GM12878 (cell line): ENCODE results near the gene KRTAP4-8. TPM values are rescaled to one million over a fixed set of nuclear protein-coding genes. Genes with fewer than 3 reads are reported as not detected.

Source experiments
- ATAC-seq: fragments of 200-7000 bp; cut with Tn5 transposase; 3 replicates; pipeline ENCODE4 v1.9.1; 2020; ENCODE audit warnings: mild to moderate bottlenecking, moderate library complexity
- Bru-seq: library from RNA; stranded (reverse); fragments of 400-500 nt; gene quantifications from one replicate; lab custom pipeline; 2021; lab: Mats Ljungman, UMichigan
- BruChase-seq, 2 experiments: library from RNA; stranded (reverse); fragments of 400-500 nt; gene quantifications; one replicate each; lab custom pipeline; 2021; lab: Mats Ljungman, UMichigan
- BruUV-seq: library from RNA; stranded (reverse); fragments of 400-500 nt; replicated peaks from 2 replicates; lab custom pipeline; 2021; lab: Mats Ljungman, UMichigan
- CTCF ChIA-PET: fragments of 300-600 bp; sonication (Branson Sonifier 250); formaldehyde crosslinking; extraction: SDS; loops from one replicate; lab custom pipeline; 2021; ENCODE audit warnings: inconsistent platforms; lab: Yijun Ruan, JAX
- POLR2A ChIA-PET: fragments of 350-600 bp; formaldehyde crosslinking; extraction: SDS; loops from one replicate; lab custom pipeline; 2021; ENCODE audit warnings: inconsistent platforms; lab: Charles Lee
- RAD21 ChIA-PET: fragments of 300-600 bp; sonication (Branson Sonifier 250); formaldehyde crosslinking; loops from one replicate; lab custom pipeline; 2023; ENCODE audit warnings: antibody characterized with exemption; ENCODE audit not compliant: unreplicated experiment; lab: Charles Lee
- SMC1A ChIA-PET: fragments of 300-600 bp; sonication (Branson Sonifier 250); formaldehyde crosslinking; loops from one replicate; lab custom pipeline; 2023; ENCODE audit not compliant: unreplicated experiment, uncharacterized antibody; lab: Charles Lee
- DNase-seq: peaks from one replicate; pipeline ENCODE4 v3.0.0-alpha.2; 2011; ENCODE audit warnings: low read depth, low spot score
- FAIRE-seq: peaks from 3 replicates; lab custom pipeline; 2011; peaks lifted over from hg19 to GRCh38; lab: Jason Lieb, UNC
- H2AFZ ChIP-seq: 2 replicates; pipeline ENCODE4 v1.6.0; 2011; ENCODE audit warnings: low read depth, low read length, control low read depth; ENCODE audit not compliant: control insufficient read depth
- H3K27ac ChIP-seq: 2 replicates; pipeline ENCODE4 v1.5.1; 2011; ENCODE audit warnings: control low read depth; ENCODE audit not compliant: control insufficient read depth, insufficient read depth
- H3K27me3 ChIP-seq, 2 experiments: replicated peaks in 1 of 2; 2 replicates each; pipeline versions ENCODE4 v1.6.0 to v1.6.1; 2011; ENCODE audit warnings: low read length in 1 of 2; ENCODE audit not compliant: control insufficient read depth in 2 of 2, insufficient read depth in 2 of 2
- H3K36me3 ChIP-seq, 2 experiments: 2 replicates each; pipeline ENCODE4 v1.5.1; 2011; ENCODE audit warnings: low read length in 1 of 2; ENCODE audit not compliant: control insufficient read depth in 2 of 2, insufficient read depth in 2 of 2
- H3K4me1 ChIP-seq: 2 replicates; pipeline ENCODE4 v1.6.1; 2011; ENCODE audit warnings: mild to moderate bottlenecking, low read length, moderate library complexity, mixed read lengths; ENCODE audit not compliant: control insufficient read depth, insufficient read depth
- H3K4me2 ChIP-seq: 2 replicates; pipeline ENCODE4 v1.6.0; 2011; ENCODE audit warnings: control low read depth; ENCODE audit not compliant: control insufficient read depth, insufficient read depth
- H3K4me3 ChIP-seq: fragments of 200-600 bp; sonication (generic); 2 replicates; pipeline ENCODE4 v1.5.1; 2016
- H3K79me2 ChIP-seq: 2 replicates; pipeline ENCODE4 v1.6.0; 2011; ENCODE audit warnings: low read length; ENCODE audit not compliant: control insufficient read depth, insufficient read depth
- H3K9ac ChIP-seq: 2 replicates; pipeline ENCODE4 v1.8.0; 2011; ENCODE audit warnings: low read length, control low read depth, mixed read lengths; ENCODE audit not compliant: control insufficient read depth, insufficient read depth
- H3K9me3 ChIP-seq: replicated peaks from 3 replicates; pipeline ENCODE4 v1.5.1; 2011; ENCODE audit warnings: mild to moderate bottlenecking, low read length; ENCODE audit not compliant: control insufficient read depth, insufficient read depth
- H4K20me1 ChIP-seq: 2 replicates; pipeline ENCODE4 v1.6.0; 2011; ENCODE audit not compliant: control insufficient read depth, insufficient read depth
- EGR1 ChIP-seq, 2 experiments: IDR thresholded peaks; 1 replicate in 1 of 2; 2 replicates in 1 of 2; pipeline ENCODE4 v1.6.1; 2011 to 2012; ENCODE audit warnings: low read depth in 2 of 2, low read length in 2 of 2, borderline replicate concordance in 1 of 2, mild to moderate bottlenecking in 1 of 2, moderate library complexity in 1 of 2
- ELK1 ChIP-seq: IDR thresholded peaks from 2 replicates; pipeline ENCODE4 v1.6.1; 2012; ENCODE audit warnings: low read depth, low read length, improper control_type of control experiment
- KLF5 ChIP-seq: fragments of 450-650 bp; IDR thresholded peaks from 2 replicates; pipeline ENCODE4 v1.6.1; 2014; ENCODE audit warnings: mild to moderate bottlenecking; ENCODE audit not compliant: partially characterized antibody
- LARP7 ChIP-seq: fragments of 450-650 bp; IDR thresholded peaks from 2 replicates; pipeline ENCODE4 v1.6.1; 2017; ENCODE audit warnings: mild to moderate bottlenecking
- NFXL1 ChIP-seq: fragments of 450-650 bp; IDR thresholded peaks from 2 replicates; pipeline ENCODE4 v1.6.1; 2017; ENCODE audit warnings: antibody characterized with exemption, mild to moderate bottlenecking, borderline replicate concordance
- NR2C2 ChIP-seq: IDR thresholded peaks from 2 replicates; pipeline ENCODE4 v1.6.1; 2011; ENCODE audit warnings: borderline replicate concordance, low read depth; ENCODE audit not compliant: control insufficient read depth, insufficient read length
- PAX8 ChIP-seq: fragments of 450-650 bp; IDR thresholded peaks from 2 replicates; pipeline ENCODE4 v1.6.1; 2017; ENCODE audit warnings: mild to moderate bottlenecking, moderate library complexity
- RELA ChIP-seq: fragments of 450-650 bp; IDR thresholded peaks from 2 replicates; pipeline ENCODE4 v1.8.0; 2014; ENCODE audit warnings: borderline replicate concordance; ENCODE audit not compliant: partially characterized antibody
- RFX5 ChIP-seq: IDR thresholded peaks from 2 replicates; pipeline ENCODE4 v1.6.1; 2011; ENCODE audit warnings: low read depth, low read length, improper control_type of control experiment
- STAT3 ChIP-seq: IDR thresholded peaks from 2 replicates; pipeline ENCODE4 v1.6.1; 2011; ENCODE audit warnings: low read depth, low read length, improper control_type of control experiment
- SUPT20H ChIP-seq: IDR thresholded peaks from 2 replicates; pipeline ENCODE4 v1.6.1; 2011; ENCODE audit warnings: low read depth, mild to moderate bottlenecking, low read length, moderate library complexity, borderline replicate concordance; ENCODE audit not compliant: control insufficient read depth
- TARDBP ChIP-seq: IDR thresholded peaks from 2 replicates; pipeline ENCODE4 v1.6.1; 2016; ENCODE audit warnings: borderline replicate concordance
- WGBS: methylation state at CpG from one replicate; pipeline ENCODE4 v1.1.6; 2016; ENCODE audit warnings: low lambda C conversion rate; ENCODE audit not compliant: insufficient replicate concordance, insufficient coverage; ENCODE audit errors: missing lambda C conversion rate; 5-methylcytosine and 5-hydroxymethylcytosine counted together
- in situ Hi-C: fragments of 300-500 bp; cut with MboI; formaldehyde crosslinking; loops from 9 replicates; pipeline ENCODE4 v1.14.3; 2018; ENCODE audit warnings: mixed read lengths
- intact Hi-C: fragments of 100-400 bp; cut with micrococcal nuclease; formaldehyde crosslinking; loops from one replicate; pipeline ENCODE4 v1.14.2; 2022; ENCODE audit not compliant: unreplicated experiment
- long read RNA-seq, 2 experiments: library from polyadenylated mRNA; unstranded; transcript quantifications; one replicate each; pipeline ENCODE4 v2.0.0, GENCODE V29; 2019 to 2020
- polyA minus RNA-seq, 3 experiments: library from RNA; depleted of rRNA, polyadenylated mRNA; stranded (reverse); fragments of >200 nt; gene quantifications; 2 replicates each; pipeline ENCODE4 v1.2.3, GENCODE V29; 2011
- polyA plus RNA-seq, 11 experiments: library from polyadenylated mRNA; depleted of rRNA in 4 of 11; unstranded in 6 of 11; stranded (reverse) in 5 of 11; fragments of >200 nt; fragmentation: Nextera tagmentation in 4 of 11; fragmentation: Illumina TruSeq in 1 of 11; extraction: Ambion mirVana in 4 of 11; extraction: Trizol in 1 of 11; gene quantifications; 1 replicate in 1 of 11; 2 replicates in 10 of 11; pipeline versions ENCODE4 v1.2.1 to v1.2.3, GENCODE V29; 2011 to 2016; ENCODE audit warnings: inconsistent platforms in 2 of 11, missing spikeins in 2 of 11, low read depth in 1 of 11
- total RNA-seq, 4 experiments: library from RNA; depleted of rRNA in 3 of 4; stranded (reverse); fragments of >200 nt in 3 of 4; fragmentation: Illumina TruSeq in 1 of 4; extraction: Trizol in 1 of 4; gene quantifications; 2 replicates each; pipeline versions ENCODE4 v1.2.1 to v1.2.3, GENCODE V29; 2013 to 2021
- TF ChIP-seq, protein P1 (sequence below): IDR thresholded peaks from 2 replicates; pipeline ENCODE4 v1.6.1; 2011; ENCODE audit warnings: low read depth, mild to moderate bottlenecking, low read length, moderate library complexity, borderline replicate concordance; ENCODE audit errors: extremely low read depth
- TF ChIP-seq, protein P2 (sequence below): fragments of 450-650 bp; IDR thresholded peaks from 2 replicates; pipeline ENCODE4 v1.6.1; 2017; ENCODE audit warnings: mild to moderate bottlenecking, moderate library complexity

Gene KRTAP4-8
- total RNA-seq (2013; cell fraction: nucleolus; rRNA removed) = not detected in 2 replicates
- total RNA-seq (2014; rRNA removed) = not detected in 2 replicates
- not detected in 2 replicates for total RNA-seq (2014; rRNA removed; fragmentation: Illumina TruSeq; extraction: Trizol)
- total RNA-seq (2021) = not detected in 2 replicates
- not detected for polyA plus RNA-seq (2011; ENCODE audit: low read depth)
- not detected in 2 replicates for polyA plus RNA-seq (2011; rRNA removed)
- polyA plus RNA-seq (2011; cell fraction: cytosol; rRNA removed) = not detected in 2 replicates
- polyA plus RNA-seq (2011; cell fraction: nucleus; rRNA removed) = not detected in 2 replicates
- polyA plus RNA-seq (2012) = not detected in 2 replicates
- not detected in 2 replicates for polyA plus RNA-seq (2014; fragmentation: Illumina TruSeq; extraction: Trizol)
- polyA plus RNA-seq (2014; fragmentation: Nextera tagmentation; extraction: Ambion mirVana) = not detected
- not detected in 2 replicates for polyA plus RNA-seq (2014; rRNA removed)
- not detected for polyA plus RNA-seq (2016; fragmentation: Nextera tagmentation; extraction: Ambion mirVana)
- not detected in 2 replicates for polyA minus RNA-seq (2011; rRNA and poly(A)+ RNA removed)
- polyA minus RNA-seq (2011; cell fraction: cytosol; rRNA and poly(A)+ RNA removed) = not detected in 2 replicates
- not detected in 2 replicates for polyA minus RNA-seq (2011; cell fraction: nucleus; rRNA and poly(A)+ RNA removed)
- not detected for Bru-seq, nascent RNA
- BruChase-seq, experiment 1, labeled RNA remaining after a 6-hour chase = not detected
- BruChase-seq, experiment 2, labeled RNA remaining after a 2-hour chase = not detected
- long read RNA-seq, experiment 1 = 0 reads
- long read RNA-seq, experiment 2 = 0 reads

DNA sequence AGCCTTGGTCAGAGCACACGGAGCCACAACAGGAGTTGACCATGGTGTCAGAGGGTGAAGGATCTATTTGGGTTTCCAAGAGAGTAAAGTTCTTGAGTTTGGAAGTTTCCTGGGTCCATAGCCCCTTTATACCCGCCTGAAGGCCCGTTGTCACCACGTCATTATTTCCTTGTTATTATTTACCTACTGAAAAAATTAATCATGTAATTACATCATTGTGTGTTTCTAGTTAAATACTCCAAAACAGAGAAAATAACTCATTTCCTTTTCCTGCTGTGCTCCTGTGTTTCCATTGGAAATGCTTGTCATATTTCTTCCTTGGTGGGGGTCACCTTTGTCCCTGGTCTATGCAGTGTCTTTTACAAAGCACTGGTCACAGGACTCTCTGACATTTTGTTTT lies at the start of gene KRTAP4-8:
Gene KRTAP4-8 (minus strand): TSS at position 101 of the 400 bp plus-strand sequence. CDS start 58 bp downstream, at position 43.
- RAD21 ChIA-PET = no interaction called here
- H3K4me2 ChIP-seq = no peak within 1 kb of the TSS
- no TSS peak for BruUV-seq

More for the DNA sequence above, at the start of gene KRTAP4-8:
- DNase-seq (no peak), ATAC-seq (no peak), FAIRE-seq (no peak)
- 2% methylated on average over 4 of the region's 4 CpGs for WGBS
- no peak within 1 kb of the TSS for H3K9ac ChIP-seq
- H3K27me3 ChIP-seq = no peaks in the 10 kb centered on the region; a peak in 2 of 4 replicates
- POLR2A ChIA-PET = no interaction called here
- in situ Hi-C loops = no loop called here
- H3K79me2 ChIP-seq = no peaks in the 10 kb centered on the region
- intact Hi-C loops = no loop called here
- TF ChIP-seq SUPT20H (no peak), STAT3 (no peak), EGR1 (IDR thresholded peaks at IDR 0.05; ENCODE audit: borderline replicate concordance in 1 of 2, low read depth in 2 of 2, low read length in 2 of 2) (no peak), PAX8 (no peak), ELK1 (no peak), TARDBP (no peak), KLF5 (no peak), LARP7 (no peak), RELA (no peak), NFXL1 (no peak), NR2C2 (no peak), RFX5 (no peak)
- TF ChIP-seq, protein P1, sequence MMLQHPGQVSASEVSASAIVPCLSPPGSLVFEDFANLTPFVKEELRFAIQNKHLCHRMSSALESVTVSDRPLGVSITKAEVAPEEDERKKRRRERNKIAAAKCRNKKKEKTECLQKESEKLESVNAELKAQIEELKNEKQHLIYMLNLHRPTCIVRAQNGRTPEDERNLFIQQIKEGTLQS = no peak
- TF ChIP-seq, protein P2, sequence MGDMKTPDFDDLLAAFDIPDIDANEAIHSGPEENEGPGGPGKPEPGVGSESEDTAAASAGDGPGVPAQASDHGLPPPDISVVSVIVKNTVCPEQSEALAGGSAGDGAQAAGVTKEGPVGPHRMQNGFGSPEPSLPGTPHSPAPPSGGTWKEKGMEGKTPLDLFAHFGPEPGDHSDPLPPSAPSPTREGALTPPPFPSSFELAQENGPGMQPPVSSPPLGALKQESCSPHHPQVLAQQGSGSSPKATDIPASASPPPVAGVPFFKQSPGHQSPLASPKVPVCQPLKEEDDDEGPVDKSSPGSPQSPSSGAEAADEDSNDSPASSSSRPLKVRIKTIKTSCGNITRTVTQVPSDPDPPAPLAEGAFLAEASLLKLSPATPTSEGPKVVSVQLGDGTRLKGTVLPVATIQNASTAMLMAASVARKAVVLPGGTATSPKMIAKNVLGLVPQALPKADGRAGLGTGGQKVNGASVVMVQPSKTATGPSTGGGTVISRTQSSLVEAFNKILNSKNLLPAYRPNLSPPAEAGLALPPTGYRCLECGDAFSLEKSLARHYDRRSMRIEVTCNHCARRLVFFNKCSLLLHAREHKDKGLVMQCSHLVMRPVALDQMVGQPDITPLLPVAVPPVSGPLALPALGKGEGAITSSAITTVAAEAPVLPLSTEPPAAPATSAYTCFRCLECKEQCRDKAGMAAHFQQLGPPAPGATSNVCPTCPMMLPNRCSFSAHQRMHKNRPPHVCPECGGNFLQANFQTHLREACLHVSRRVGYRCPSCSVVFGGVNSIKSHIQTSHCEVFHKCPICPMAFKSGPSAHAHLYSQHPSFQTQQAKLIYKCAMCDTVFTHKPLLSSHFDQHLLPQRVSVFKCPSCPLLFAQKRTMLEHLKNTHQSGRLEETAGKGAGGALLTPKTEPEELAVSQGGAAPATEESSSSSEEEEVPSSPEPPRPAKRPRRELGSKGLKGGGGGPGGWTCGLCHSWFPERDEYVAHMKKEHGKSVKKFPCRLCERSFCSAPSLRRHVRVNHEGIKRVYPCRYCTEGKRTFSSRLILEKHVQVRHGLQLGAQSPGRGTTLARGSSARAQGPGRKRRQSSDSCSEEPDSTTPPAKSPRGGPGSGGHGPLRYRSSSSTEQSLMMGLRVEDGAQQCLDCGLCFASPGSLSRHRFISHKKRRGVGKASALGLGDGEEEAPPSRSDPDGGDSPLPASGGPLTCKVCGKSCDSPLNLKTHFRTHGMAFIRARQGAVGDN = no peak
- TF ChIP-seq, all 136 proteins: peak for 0
- H3K4me1 ChIP-seq = no peaks in the 10 kb centered on the region
- SMC1A ChIA-PET = no interaction called here
- no peaks in the 10 kb centered on the region for H3K9me3 ChIP-seq
- H3K27ac ChIP-seq = no peak within 1 kb of the TSS
- H2AFZ ChIP-seq = no peak within 1 kb of the TSS
- no peaks in the 10 kb centered on the region for H4K20me1 ChIP-seq
- H3K4me3 ChIP-seq = no peak within 1 kb of the TSS
- H3K36me3 ChIP-seq = no peaks in the 10 kb centered on the region
- CTCF ChIA-PET = no interaction called here
